Fibroblast of mammary gland (primary cell): ENCODE data around the gene PHPT1.

Experiments
- DNase-seq: peaks from one replicate; pipeline ENCODE4 v3.0.0-alpha.2; 2010; ENCODE audit warnings: low read depth
- H3K4me3 ChIP-seq: 2 replicates; pipeline ENCODE4 v1.5.1; 2011; ENCODE audit warnings: low read depth, mild to moderate bottlenecking, low read length, moderate library complexity; ENCODE audit not compliant: control insufficient read depth
- CTCF ChIP-seq: conservative IDR thresholded peaks from 2 replicates; pipeline ENCODE4 v1.5.1; 2011; ENCODE audit warnings: low read depth, low read length, inconsistent platforms; ENCODE audit not compliant: control insufficient read depth, insufficient read depth

Gene PHPT1

GRCh38 chr9:136889858-136890257, 40.6 kb downstream of the PHPT1 start:
- no peak for DNase-seq
- H3K4me3 ChIP-seq = no peak overlapping the region
- no peak for TF ChIP-seq CTCF

GRCh38 chr9:136890661-136891060, 41.5 kb downstream of the PHPT1 start:
- no peak for TF ChIP-seq CTCF
- no peak overlapping the region for H3K4me3 ChIP-seq
- DNase-seq = no peak

- DNase-seq = no peak
- no peak for TF ChIP-seq CTCF
- no peak overlapping the region for H3K4me3 ChIP-seq
Observed at GRCh38 chr9:136896027-136896426, 46.8 kb downstream of the PHPT1 start.

GRCh38 chr9:136898483-136899100, 49.4 kb downstream of the PHPT1 start:
- H3K4me3 ChIP-seq = no peak overlapping the region
- DNase-seq = no peak
- TF ChIP-seq CTCF = no peak

GRCh38 chr9:136899196-136899595, 50.0 kb downstream of the PHPT1 start:
- H3K4me3 ChIP-seq = no peak overlapping the region
- TF ChIP-seq CTCF = no peak
- DNase-seq = no peak

GRCh38 chr9:136900556-136900955, 51.3 kb downstream of the PHPT1 start:
- DNase-seq = no peak
- no peak for TF ChIP-seq CTCF
- no peak overlapping the region for H3K4me3 ChIP-seq
